ENCODE data around the gene CDK6.

- TF ChIP-seq POLR2A (IDR thresholded peaks at IDR 0.05; ENCODE audit: low read length): no peak
- TF ChIP-seq MAFK (IDR thresholded peaks at IDR 0.05; ENCODE audit: partially characterized antibody): no peak
- TF ChIP-seq, protein P1, sequence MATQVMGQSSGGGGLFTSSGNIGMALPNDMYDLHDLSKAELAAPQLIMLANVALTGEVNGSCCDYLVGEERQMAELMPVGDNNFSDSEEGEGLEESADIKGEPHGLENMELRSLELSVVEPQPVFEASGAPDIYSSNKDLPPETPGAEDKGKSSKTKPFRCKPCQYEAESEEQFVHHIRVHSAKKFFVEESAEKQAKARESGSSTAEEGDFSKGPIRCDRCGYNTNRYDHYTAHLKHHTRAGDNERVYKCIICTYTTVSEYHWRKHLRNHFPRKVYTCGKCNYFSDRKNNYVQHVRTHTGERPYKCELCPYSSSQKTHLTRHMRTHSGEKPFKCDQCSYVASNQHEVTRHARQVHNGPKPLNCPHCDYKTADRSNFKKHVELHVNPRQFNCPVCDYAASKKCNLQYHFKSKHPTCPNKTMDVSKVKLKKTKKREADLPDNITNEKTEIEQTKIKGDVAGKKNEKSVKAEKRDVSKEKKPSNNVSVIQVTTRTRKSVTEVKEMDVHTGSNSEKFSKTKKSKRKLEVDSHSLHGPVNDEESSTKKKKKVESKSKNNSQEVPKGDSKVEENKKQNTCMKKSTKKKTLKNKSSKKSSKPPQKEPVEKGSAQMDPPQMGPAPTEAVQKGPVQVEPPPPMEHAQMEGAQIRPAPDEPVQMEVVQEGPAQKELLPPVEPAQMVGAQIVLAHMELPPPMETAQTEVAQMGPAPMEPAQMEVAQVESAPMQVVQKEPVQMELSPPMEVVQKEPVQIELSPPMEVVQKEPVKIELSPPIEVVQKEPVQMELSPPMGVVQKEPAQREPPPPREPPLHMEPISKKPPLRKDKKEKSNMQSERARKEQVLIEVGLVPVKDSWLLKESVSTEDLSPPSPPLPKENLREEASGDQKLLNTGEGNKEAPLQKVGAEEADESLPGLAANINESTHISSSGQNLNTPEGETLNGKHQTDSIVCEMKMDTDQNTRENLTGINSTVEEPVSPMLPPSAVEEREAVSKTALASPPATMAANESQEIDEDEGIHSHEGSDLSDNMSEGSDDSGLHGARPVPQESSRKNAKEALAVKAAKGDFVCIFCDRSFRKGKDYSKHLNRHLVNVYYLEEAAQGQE (IDR thresholded peaks at IDR 0.05): no peak
- TF ChIP-seq EP300 (IDR thresholded peaks at IDR 0.05): no peak
Observed at GRCh38 chr7:92873776-92874175, 37.4 kb upstream of the CDK6 start.

Measured in A549 (cell line).